ENCODE measurements around the gene RAB27A. TPM values are rescaled to one million over a fixed set of nuclear protein-coding genes. Genes with fewer than 3 reads are reported as not detected.

Gene RAB27A
- total RNA-seq, 1 donor from 2014 or later, result 13.1 TPM

DNA sequence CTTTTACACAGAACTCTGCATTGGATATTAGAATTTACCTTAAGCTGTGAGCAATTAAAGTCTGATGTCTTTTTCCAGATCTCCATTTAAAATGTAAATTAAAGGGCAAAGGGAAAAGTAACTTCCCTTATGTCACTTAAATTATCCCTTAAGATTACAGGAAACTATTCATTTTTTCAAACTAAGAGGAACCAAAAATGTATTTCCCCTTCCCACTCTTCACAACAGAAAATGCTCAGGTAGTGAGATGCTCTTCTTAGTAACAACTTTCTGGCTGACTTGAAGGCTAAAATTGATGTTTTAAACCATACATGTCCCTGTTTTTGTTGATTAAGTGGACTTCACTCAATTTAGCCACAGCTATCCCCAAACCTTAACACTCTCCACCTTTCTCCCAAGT, 110.5 kb downstream of the RAB27A start:
- TF ChIP-seq, protein P1, sequence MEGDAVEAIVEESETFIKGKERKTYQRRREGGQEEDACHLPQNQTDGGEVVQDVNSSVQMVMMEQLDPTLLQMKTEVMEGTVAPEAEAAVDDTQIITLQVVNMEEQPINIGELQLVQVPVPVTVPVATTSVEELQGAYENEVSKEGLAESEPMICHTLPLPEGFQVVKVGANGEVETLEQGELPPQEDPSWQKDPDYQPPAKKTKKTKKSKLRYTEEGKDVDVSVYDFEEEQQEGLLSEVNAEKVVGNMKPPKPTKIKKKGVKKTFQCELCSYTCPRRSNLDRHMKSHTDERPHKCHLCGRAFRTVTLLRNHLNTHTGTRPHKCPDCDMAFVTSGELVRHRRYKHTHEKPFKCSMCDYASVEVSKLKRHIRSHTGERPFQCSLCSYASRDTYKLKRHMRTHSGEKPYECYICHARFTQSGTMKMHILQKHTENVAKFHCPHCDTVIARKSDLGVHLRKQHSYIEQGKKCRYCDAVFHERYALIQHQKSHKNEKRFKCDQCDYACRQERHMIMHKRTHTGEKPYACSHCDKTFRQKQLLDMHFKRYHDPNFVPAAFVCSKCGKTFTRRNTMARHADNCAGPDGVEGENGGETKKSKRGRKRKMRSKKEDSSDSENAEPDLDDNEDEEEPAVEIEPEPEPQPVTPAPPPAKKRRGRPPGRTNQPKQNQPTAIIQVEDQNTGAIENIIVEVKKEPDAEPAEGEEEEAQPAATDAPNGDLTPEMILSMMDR (IDR thresholded peaks at IDR 0.05; ENCODE audit: unreplicated experiment), result no peak
- H3K9me3 Mint-ChIP-seq, result no peaks in the 10 kb centered on the region
- no peak for DNase-seq (ENCODE audit: low spot score in 2 of 2, unreplicated experiment in 2 of 2)
- no peaks in the 10 kb centered on the region for H3K27me3 Mint-ChIP-seq (ENCODE audit: low read depth)
- no peak overlapping the region for H3K4me3 Mint-ChIP-seq
- H3K36me3 Mint-ChIP-seq, result peaks cover 19% of the 10 kb centered on the region
- no peak overlapping the region for H3K27ac Mint-ChIP-seq
- H3K4me1 Mint-ChIP-seq, result no peaks in the 10 kb centered on the region

DNA sequence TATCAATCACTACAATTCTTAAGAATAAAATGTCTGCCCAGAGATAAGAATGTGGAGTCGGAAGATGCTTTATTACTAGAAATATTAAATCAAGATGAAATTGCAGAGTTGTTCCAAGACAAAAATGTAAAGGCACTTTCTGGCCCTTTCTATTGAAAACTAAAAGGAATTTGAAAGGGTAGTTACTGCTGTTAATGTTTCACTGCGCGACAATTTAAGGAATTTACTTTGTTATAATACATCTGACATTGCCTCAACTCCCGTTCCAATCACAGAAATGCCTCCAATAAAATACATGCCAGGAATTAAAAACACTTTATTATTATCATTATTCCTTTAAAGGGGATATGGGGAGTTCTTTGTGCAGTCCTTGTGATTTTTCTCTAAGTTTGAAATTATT, 119.3 kb downstream of the RAB27A start:
- TF ChIP-seq, protein P1 (IDR thresholded peaks at IDR 0.05; ENCODE audit: unreplicated experiment), result no peak
- Mint-ChIP-seq H3K9me3 (no peaks in the 10 kb centered on the region), H3K4me1 (peaks cover 5% of the 10 kb centered on the region), H3K4me3 (no peak overlapping the region), H3K36me3 (no peaks in the 10 kb centered on the region), H3K27ac (no peak overlapping the region), H3K27me3 (ENCODE audit: low read depth) (no peaks in the 10 kb centered on the region)
- no peak for DNase-seq (ENCODE audit: low spot score in 2 of 2, unreplicated experiment in 2 of 2)

DNA sequence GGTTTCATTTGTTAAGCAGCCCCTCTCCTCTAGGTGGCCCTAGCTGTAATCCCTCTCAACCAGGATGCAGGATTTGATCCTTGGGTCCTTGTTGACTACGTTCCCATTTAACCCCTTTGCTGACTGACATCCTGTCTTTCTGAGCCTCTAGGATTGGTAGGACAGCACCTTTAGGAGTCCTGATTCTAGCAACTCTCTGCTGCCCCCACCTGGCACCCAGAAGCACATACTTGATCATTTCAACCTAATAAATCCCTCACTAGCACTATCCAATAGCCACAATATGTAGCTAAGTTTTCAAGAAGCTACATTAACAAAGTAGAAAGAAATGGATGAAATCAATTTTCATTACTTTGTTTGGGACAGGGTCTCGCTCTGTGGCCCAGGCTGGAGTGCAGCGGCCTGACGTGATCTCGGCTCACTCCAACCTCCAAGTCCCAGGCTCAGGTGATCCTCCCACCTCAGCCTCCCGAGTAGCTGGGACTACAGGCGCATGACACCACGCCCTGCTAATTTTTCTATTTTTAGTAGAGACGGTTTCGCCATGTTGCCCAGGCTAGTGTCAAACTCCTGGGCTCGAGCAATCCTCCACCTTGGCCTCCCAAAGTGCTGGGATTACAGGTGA, 121.2 kb downstream of the RAB27A start:
- Mint-ChIP-seq H3K4me3 (no peak overlapping the region), H3K4me1 (peaks cover 5% of the 10 kb centered on the region), H3K27me3 (ENCODE audit: low read depth) (no peaks in the 10 kb centered on the region), H3K27ac (no peak overlapping the region), H3K9me3 (no peaks in the 10 kb centered on the region), H3K36me3 (no peaks in the 10 kb centered on the region)
- TF ChIP-seq, protein P1 (IDR thresholded peaks at IDR 0.05; ENCODE audit: unreplicated experiment), result peak; percentile 69
- DNase-seq (ENCODE audit: low spot score in 2 of 2, unreplicated experiment in 2 of 2), result peak; percentile 27 to 72

DNA sequence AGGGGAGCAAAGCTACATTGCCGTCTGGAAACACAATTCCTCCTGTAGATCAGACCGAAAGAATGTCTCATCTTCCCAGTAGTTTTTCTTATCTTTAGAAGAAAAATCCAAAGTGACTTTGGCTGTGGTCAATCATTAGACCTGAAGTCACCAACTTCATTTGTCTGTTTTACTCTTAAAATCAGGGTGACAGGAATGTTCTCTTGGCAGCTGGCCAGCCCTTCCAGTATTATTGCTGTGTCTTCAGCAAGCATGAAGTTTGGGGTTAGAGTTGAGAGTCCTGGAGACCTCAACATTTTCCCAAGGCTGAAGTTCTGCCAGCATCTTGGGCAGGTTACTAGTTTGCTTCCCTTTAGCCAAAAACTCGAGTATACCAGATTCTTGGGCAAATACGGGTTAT, 125.3 kb downstream of the RAB27A start:
- DNase-seq (ENCODE audit: low spot score in 2 of 2, unreplicated experiment in 2 of 2), result no peak
- no peak overlapping the region for H3K4me3 Mint-ChIP-seq
- H3K4me1 Mint-ChIP-seq, result no peaks in the 10 kb centered on the region
- TF ChIP-seq, protein P1 (IDR thresholded peaks at IDR 0.05; ENCODE audit: unreplicated experiment), result no peak
- H3K27me3 Mint-ChIP-seq (ENCODE audit: low read depth), result peaks cover 7% of the 10 kb centered on the region
- no peak overlapping the region for H3K27ac Mint-ChIP-seq
- peaks cover 3% of the 10 kb centered on the region for H3K9me3 Mint-ChIP-seq
- H3K36me3 Mint-ChIP-seq, result no peaks in the 10 kb centered on the region

Other genes with a start within 250 kb of the RAB27A start
- gene RSL24D1, start 92.9 kb downstream of the RAB27A start, total RNA-seq, result 74.6 to 78.8 TPM (median 75.1 TPM) in 3 replicates
- gene PIGBOS1, start 29.3 kb upstream of the RAB27A start, total RNA-seq, result 11.8 to 19.7 TPM (median 15.5 TPM) in 3 replicates
- 14.4 to 19.3 TPM (median 15.4 TPM) in 3 replicates for gene PIGB, start 29.4 kb upstream of the RAB27A start, total RNA-seq
- 18.4 to 21.3 TPM (median 19.2 TPM) in 3 replicates for gene CCPG1, start 118.5 kb upstream of the RAB27A start, total RNA-seq
- 1.4 to 2.2 TPM (median 1.6 TPM) in 3 replicates for gene PIERCE2, start 118.7 kb upstream of the RAB27A start, total RNA-seq
- gene DNAAF4, start 218.4 kb upstream of the RAB27A start, total RNA-seq, result 3.3 to 4.3 TPM (median 3.4 TPM) in 3 replicates